Memory B cell (primary cell): ENCODE measurements around the gene ST3GAL4.
"Not testable (repeated sequence)": the region's sequence is repeated elsewhere in the genome, so short reads cannot be mapped to it uniquely, and the experiment has no call there.

Experiments
- ATAC-seq: fragments of 150-1000 bp; cut with Tn5 transposase; 2 replicates; pipeline ENCODE4 v1.10.0; 2021; ENCODE audit warnings: low read depth, mild to moderate bottlenecking, moderate library complexity
- DNase-seq, 2 donors: peaks; one replicate each; pipeline ENCODE4 v3.0.0; 2022; ENCODE audit warnings: low spot score in 2 of 2
- H3K27ac Mint-ChIP-seq: one replicate; pipeline ENCODE4 v1.8.0; 2022; ENCODE audit warnings: mild to moderate bottlenecking, moderate library complexity, mixed read lengths
- H3K27me3 Mint-ChIP-seq: one replicate; pipeline ENCODE4 v1.8.0; 2022; ENCODE audit warnings: mixed read lengths
- H3K36me3 Mint-ChIP-seq: one replicate; pipeline ENCODE4 v1.8.0; 2022; ENCODE audit warnings: mild to moderate bottlenecking, mixed read lengths
- H3K4me1 Mint-ChIP-seq: one replicate; pipeline ENCODE4 v1.8.0; 2022; ENCODE audit warnings: mixed read lengths
- H3K4me3 Mint-ChIP-seq: one replicate; pipeline ENCODE4 v1.8.0; 2022; ENCODE audit warnings: mild to moderate bottlenecking, moderate library complexity, mixed read lengths
- H3K9me3 Mint-ChIP-seq: one replicate; pipeline ENCODE4 v1.8.0; 2022; ENCODE audit warnings: mixed read lengths

ST3GAL4 gene

GRCh38 chr11:126345759-126346585 is 9.5 kb upstream of the ST3GAL4 start:
- H3K4me1 Mint-ChIP-seq, result no peaks in the 10 kb centered on the region
- no peak overlapping the region for H3K27ac Mint-ChIP-seq
- H3K4me3 Mint-ChIP-seq, result no peak overlapping the region
- H3K36me3 Mint-ChIP-seq, result peaks cover 31% of the 10 kb centered on the region
- DNase-seq, result no peak
- no peaks in the 10 kb centered on the region for H3K27me3 Mint-ChIP-seq
- no peak for ATAC-seq
- H3K9me3 Mint-ChIP-seq, result no peaks in the 10 kb centered on the region

- Mint-ChIP-seq H3K27me3 (no peaks in the 10 kb centered on the region), H3K4me1 (no peaks in the 10 kb centered on the region), H3K36me3 (peaks cover 29% of the 10 kb centered on the region), H3K9me3 (no peaks in the 10 kb centered on the region), H3K4me3 (no peak overlapping the region), H3K27ac (no peak overlapping the region)
- ATAC-seq (no peak), DNase-seq (no peak)
Measured at GRCh38 chr11:126346586-126346940, 8.9 kb upstream of the ST3GAL4 start.

GRCh38 chr11:126346946-126347345 is 8.5 kb upstream of the ST3GAL4 start:
- H3K27me3 Mint-ChIP-seq, H3K4me1 Mint-ChIP-seq, H3K27ac Mint-ChIP-seq, DNase-seq, ATAC-seq, H3K4me3 Mint-ChIP-seq, H3K9me3 Mint-ChIP-seq: not testable (repeated sequence)
- H3K36me3 Mint-ChIP-seq, result peaks cover 25% of the 10 kb centered on the region

- Mint-ChIP-seq H3K27me3 (no peaks in the 10 kb centered on the region), H3K4me1 (peaks cover 5% of the 10 kb centered on the region), H3K36me3 (peaks cover 19% of the 10 kb centered on the region), H3K4me3 (no peak overlapping the region), H3K9me3 (no peaks in the 10 kb centered on the region), H3K27ac (no peak overlapping the region)
- ATAC-seq (no peak), DNase-seq (no peak)
Measured at GRCh38 chr11:126347751-126348668, 7.5 kb upstream of the ST3GAL4 start.

GRCh38 chr11:126348806-126349582 is 6.5 kb upstream of the ST3GAL4 start:
- Mint-ChIP-seq H3K27me3 (no peaks in the 10 kb centered on the region), H3K27ac (no peak overlapping the region), H3K4me3 (no peak overlapping the region), H3K4me1 (peaks cover 7% of the 10 kb centered on the region), H3K36me3 (peaks cover 12% of the 10 kb centered on the region), H3K9me3 (no peaks in the 10 kb centered on the region)
- ATAC-seq, result no peak
- DNase-seq, result no peak

- H3K4me1 Mint-ChIP-seq, result peaks cover 12% of the 10 kb centered on the region
- ATAC-seq (no peak), DNase-seq (no peak)
- H3K27ac Mint-ChIP-seq, result no peak overlapping the region
- peaks cover 6% of the 10 kb centered on the region for H3K36me3 Mint-ChIP-seq
- H3K27me3 Mint-ChIP-seq, result no peaks in the 10 kb centered on the region
- no peaks in the 10 kb centered on the region for H3K9me3 Mint-ChIP-seq
- no peak overlapping the region for H3K4me3 Mint-ChIP-seq
Measured at GRCh38 chr11:126350836-126351235, 4.7 kb upstream of the ST3GAL4 start.

- ATAC-seq (no peak), DNase-seq (no peak)
- Mint-ChIP-seq H3K27ac (no peak overlapping the region), H3K36me3 (peaks cover 3% of the 10 kb centered on the region), H3K4me3 (no peak overlapping the region), H3K4me1 (peaks cover 12% of the 10 kb centered on the region), H3K27me3 (no peaks in the 10 kb centered on the region), H3K9me3 (no peaks in the 10 kb centered on the region)
Measured at GRCh38 chr11:126352163-126352562, 3.3 kb upstream of the ST3GAL4 start.

GRCh38 chr11:126352934-126353801 is 2.3 kb upstream of the ST3GAL4 start:
- ATAC-seq (no peak), DNase-seq (no peak)
- H3K4me1 Mint-ChIP-seq, result peaks cover 12% of the 10 kb centered on the region
- no peaks in the 10 kb centered on the region for H3K27me3 Mint-ChIP-seq
- H3K9me3 Mint-ChIP-seq, result no peaks in the 10 kb centered on the region
- peaks cover 3% of the 10 kb centered on the region for H3K36me3 Mint-ChIP-seq
- no peak overlapping the region for H3K4me3 Mint-ChIP-seq
- no peak overlapping the region for H3K27ac Mint-ChIP-seq

- Mint-ChIP-seq H3K27me3 (no peaks in the 10 kb centered on the region), H3K4me1 (peaks cover 12% of the 10 kb centered on the region), H3K36me3 (peaks cover 3% of the 10 kb centered on the region), H3K27ac (no peak overlapping the region), H3K9me3 (no peaks in the 10 kb centered on the region), H3K4me3 (peak overlapping the region; percentile 77)
- ATAC-seq (peak; percentile 13), DNase-seq (no peak)
Measured at GRCh38 chr11:126354631-126355323, 709 bp upstream of the ST3GAL4 start.

- no peak for DNase-seq
- Mint-ChIP-seq H3K27ac (no peak overlapping the region), H3K9me3 (no peaks in the 10 kb centered on the region), H3K36me3 (no peaks in the 10 kb centered on the region), H3K27me3 (no peaks in the 10 kb centered on the region), H3K4me1 (peaks cover 12% of the 10 kb centered on the region), H3K4me3 (peak overlapping the region; percentile 78)
- peak; percentile 20 for ATAC-seq
Measured at GRCh38 chr11:126355926-126356897, 726 bp downstream of the ST3GAL4 start.

- no peaks in the 10 kb centered on the region for H3K36me3 Mint-ChIP-seq
- no peak overlapping the region for H3K27ac Mint-ChIP-seq
- H3K4me3 Mint-ChIP-seq, result peak overlapping the region; percentile 27
- H3K4me1 Mint-ChIP-seq, result peaks cover 12% of the 10 kb centered on the region
- ATAC-seq, result no peak
- no peak for DNase-seq
- H3K27me3 Mint-ChIP-seq, result no peaks in the 10 kb centered on the region
- no peaks in the 10 kb centered on the region for H3K9me3 Mint-ChIP-seq
Measured at GRCh38 chr11:126357055-126357962, 1.8 kb downstream of the ST3GAL4 start.
